ENCODE data around the gene NCAPD3.
"Not testable (repeated sequence)": the region's sequence is repeated elsewhere in the genome, so short reads cannot be mapped to it uniquely, and the experiment has no call there.

Gene NCAPD3

GRCh38 chr11:134131628-134132244, 92.0 kb downstream of the NCAPD3 start:
- no peak for DNase-seq (ENCODE audit: low read depth in 3 of 3)

GRCh38 chr11:134126217-134126822, 97.4 kb downstream of the NCAPD3 start:
- DNase-seq (ENCODE audit: low read depth in 3 of 3): no peak

- no peak for DNase-seq (ENCODE audit: low read depth in 3 of 3)
These were observed 98.3 kb downstream of the NCAPD3 start for GRCh38 chr11:134125507-134125906.

- DNase-seq (ENCODE audit: low read depth in 3 of 3): no peak
These were observed 98.9 kb downstream of the NCAPD3 start for GRCh38 chr11:134124660-134125451.

- no peak for DNase-seq (ENCODE audit: low read depth in 3 of 3)
These were observed 102.7 kb downstream of the NCAPD3 start for GRCh38 chr11:134120921-134121526.

GRCh38 chr11:134120143-134120850, 103.5 kb downstream of the NCAPD3 start:
- DNase-seq (ENCODE audit: low read depth in 3 of 3): no peak

GRCh38 chr11:134119094-134119493, 104.7 kb downstream of the NCAPD3 start:
- no peak for DNase-seq (ENCODE audit: low read depth in 3 of 3)

GRCh38 chr11:134118006-134118405, 105.8 kb downstream of the NCAPD3 start:
- DNase-seq (ENCODE audit: low read depth in 3 of 3): no peak

GRCh38 chr11:134116210-134116609, 107.6 kb downstream of the NCAPD3 start:
- no peak for DNase-seq (ENCODE audit: low read depth in 3 of 3)

- DNase-seq (ENCODE audit: low read depth in 3 of 3): not testable (repeated sequence)
These were observed 110.0 kb downstream of the NCAPD3 start for GRCh38 chr11:134113787-134114186.

- no peak for DNase-seq (ENCODE audit: low read depth in 3 of 3)
These were observed 113.4 kb downstream of the NCAPD3 start for GRCh38 chr11:134110252-134110815.
